ENCODE results near the gene CORIN.
A peak's percentile ranks its signal among the peaks of the same experiment; 100 is the strongest.

CORIN gene

GRCh38 chr4:47686294-47686872 lies 151.5 kb downstream of the CORIN start:
- Histone ChIP-seq H3K36me3 (ENCODE audit: low read depth) (no peaks in the 10 kb centered on the region), H3K27me3 (ENCODE audit: insufficient read depth, poor library complexity, severe bottlenecking) (no peaks in the 10 kb centered on the region), H3K4me3 (ENCODE audit: severe bottlenecking) (no peak overlapping the region), H3K27ac (ENCODE audit: poor library complexity, severe bottlenecking) (no peak overlapping the region), H3K9me3 (ENCODE audit: severe bottlenecking) (no peaks in the 10 kb centered on the region), H3K4me1 (ENCODE audit: insufficient read depth, poor library complexity, severe bottlenecking) (no peaks in the 10 kb centered on the region)
- TF ChIP-seq CTCF (IDR thresholded peaks at IDR 0.05; ENCODE audit: poor library complexity, severe bottlenecking): peak; percentile 65
- ATAC-seq (ENCODE audit: low read depth): no peak; the same call in 2 of the 3 replicates
- DNase-seq (ENCODE audit: low spot score): no peak

- H3K4me1 ChIP-seq (ENCODE audit: insufficient read depth, poor library complexity, severe bottlenecking): no peaks in the 10 kb centered on the region
- H3K9me3 ChIP-seq (ENCODE audit: severe bottlenecking): no peaks in the 10 kb centered on the region
- H3K4me3 ChIP-seq (ENCODE audit: severe bottlenecking): no peak overlapping the region
- H3K27me3 ChIP-seq (ENCODE audit: insufficient read depth, poor library complexity, severe bottlenecking): no peaks in the 10 kb centered on the region
- no peak for ATAC-seq (ENCODE audit: low read depth)
- no peak for DNase-seq (ENCODE audit: low spot score)
- no peak for TF ChIP-seq CTCF (IDR thresholded peaks at IDR 0.05; ENCODE audit: poor library complexity, severe bottlenecking)
- H3K27ac ChIP-seq (ENCODE audit: poor library complexity, severe bottlenecking): no peak overlapping the region
- no peaks in the 10 kb centered on the region for H3K36me3 ChIP-seq (ENCODE audit: low read depth)
These were observed 162.1 kb downstream of the CORIN start for GRCh38 chr4:47675806-47676205.

DNA sequence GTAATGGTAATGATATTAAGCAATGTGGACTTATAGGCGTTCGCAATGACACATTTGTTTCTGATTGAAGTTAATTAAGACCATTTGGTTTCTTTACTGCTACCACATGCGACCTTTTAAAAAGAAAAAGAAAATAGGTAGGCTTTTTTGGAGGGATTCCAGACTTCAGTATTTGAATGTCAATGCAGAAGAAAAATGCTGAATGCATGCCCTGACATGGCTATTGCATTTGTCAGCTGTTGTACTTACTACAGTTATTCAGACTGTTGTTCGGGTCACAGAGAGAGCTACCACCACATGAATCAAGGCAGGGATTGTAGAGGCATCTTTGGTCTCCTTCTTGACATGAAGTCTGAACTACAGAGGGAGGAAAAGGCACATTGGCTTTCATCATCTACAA lies 163.7 kb downstream of the CORIN start:
- no peak for TF ChIP-seq CTCF (IDR thresholded peaks at IDR 0.05; ENCODE audit: poor library complexity, severe bottlenecking)
- Histone ChIP-seq H3K27ac (ENCODE audit: poor library complexity, severe bottlenecking) (no peak overlapping the region), H3K36me3 (ENCODE audit: low read depth) (no peaks in the 10 kb centered on the region), H3K9me3 (ENCODE audit: severe bottlenecking) (no peaks in the 10 kb centered on the region), H3K4me3 (ENCODE audit: severe bottlenecking) (no peak overlapping the region), H3K4me1 (ENCODE audit: insufficient read depth, poor library complexity, severe bottlenecking) (no peaks in the 10 kb centered on the region), H3K27me3 (ENCODE audit: insufficient read depth, poor library complexity, severe bottlenecking) (no peaks in the 10 kb centered on the region)
- ATAC-seq (ENCODE audit: low read depth): no peak
- DNase-seq (ENCODE audit: low spot score): no peak

- Histone ChIP-seq H3K4me3 (ENCODE audit: severe bottlenecking) (no peak overlapping the region), H3K36me3 (ENCODE audit: low read depth) (no peaks in the 10 kb centered on the region), H3K27ac (ENCODE audit: poor library complexity, severe bottlenecking) (no peak overlapping the region), H3K27me3 (ENCODE audit: insufficient read depth, poor library complexity, severe bottlenecking) (no peaks in the 10 kb centered on the region), H3K4me1 (ENCODE audit: insufficient read depth, poor library complexity, severe bottlenecking) (no peaks in the 10 kb centered on the region), H3K9me3 (ENCODE audit: severe bottlenecking) (no peaks in the 10 kb centered on the region)
- no peak for ATAC-seq (ENCODE audit: low read depth)
- no peak for TF ChIP-seq CTCF (IDR thresholded peaks at IDR 0.05; ENCODE audit: poor library complexity, severe bottlenecking)
- no peak for DNase-seq (ENCODE audit: low spot score)
These were observed 165.2 kb downstream of the CORIN start for GRCh38 chr4:47672696-47673095.

- H3K9me3 ChIP-seq (ENCODE audit: severe bottlenecking): no peaks in the 10 kb centered on the region
- ATAC-seq (ENCODE audit: low read depth) (no peak), DNase-seq (ENCODE audit: low spot score) (no peak)
- H3K4me1 ChIP-seq (ENCODE audit: insufficient read depth, poor library complexity, severe bottlenecking): no peaks in the 10 kb centered on the region
- H3K27ac ChIP-seq (ENCODE audit: poor library complexity, severe bottlenecking): no peak overlapping the region
- no peaks in the 10 kb centered on the region for H3K36me3 ChIP-seq (ENCODE audit: low read depth)
- H3K27me3 ChIP-seq (ENCODE audit: insufficient read depth, poor library complexity, severe bottlenecking): no peaks in the 10 kb centered on the region
- H3K4me3 ChIP-seq (ENCODE audit: severe bottlenecking): no peak overlapping the region
- TF ChIP-seq CTCF (IDR thresholded peaks at IDR 0.05; ENCODE audit: poor library complexity, severe bottlenecking): no peak
These were observed 167.9 kb downstream of the CORIN start for GRCh38 chr4:47669946-47670345.

All from RWPE2 (cell line).